Prostate gland (tissue), 2 donors: Measurements from ENCODE around the gene FAAP100.

Experiments used
- CTCF ChIP-seq, 4 experiments: fragments of 200-600 bp in 2 of 4; fragments of 450-650 bp in 2 of 4; sonication (generic) in 2 of 4; IDR thresholded peaks; 1 replicate in 3 of 4; 2 replicates in 1 of 4; pipeline ENCODE4 v1.5.1; 2016 to 2019; ENCODE audit warnings: antibody characterized with exemption in 4 of 4, mild to moderate bottlenecking in 2 of 4, moderate library complexity in 2 of 4
- POLR2AphosphoS5 ChIP-seq: sonication (generic); formaldehyde crosslinking; IDR thresholded peaks from one replicate; pipeline ENCODE4 v1.6.1; 2017; ENCODE audit warnings: antibody characterized with exemption

GRCh38 chr17:81568416-81568815 is 16.3 kb upstream of the FAAP100 start:
- no peak for TF ChIP-seq CTCF (IDR thresholded peaks at IDR 0.05)
- TF ChIP-seq POLR2AphosphoS5 = no peak
